Measurements from ENCODE around the gene DLL1.

The DLL1 gene

DNA sequence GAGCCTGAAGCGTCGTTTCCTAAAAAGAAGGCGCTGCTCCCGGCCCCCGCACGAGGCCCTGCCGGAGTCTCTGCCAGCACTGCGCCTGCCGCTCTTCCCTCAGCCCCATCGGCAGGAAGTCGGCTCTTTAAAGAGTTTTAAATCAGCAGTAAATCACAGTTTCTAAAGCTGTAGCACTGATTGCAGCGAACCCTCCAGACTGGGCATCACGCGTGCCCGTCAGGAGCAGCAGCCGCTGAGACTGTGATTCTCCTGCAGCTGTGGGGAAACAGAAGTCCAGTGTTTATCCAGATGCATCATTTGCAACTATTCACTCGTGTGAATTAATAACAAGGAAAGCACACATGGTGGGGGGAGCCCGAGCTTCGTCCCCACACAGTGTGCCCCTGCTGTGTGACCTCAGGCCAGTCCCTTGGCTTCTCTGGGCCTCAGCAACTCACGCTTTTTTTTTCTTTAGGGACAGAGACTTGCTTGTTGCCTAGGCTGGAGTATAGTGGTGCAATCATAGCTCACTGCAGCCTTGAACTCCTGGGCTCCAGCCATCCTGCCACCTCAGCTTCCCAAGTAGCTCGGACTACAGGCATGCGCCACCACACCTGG, 28.3 kb downstream of the DLL1 start:
- Histone ChIP-seq H3K9me3 (ENCODE audit: control insufficient read depth in 1 of 2, low read length in 2 of 2) (no peaks in the 10 kb centered on the region), H3K4me3 (ENCODE audit: low read depth in 1 of 2, low read length in 2 of 2) (no peak overlapping the region), H3K27ac (ENCODE audit: low read length) (no peak overlapping the region), H3K36me3 (ENCODE audit: control insufficient read depth in 1 of 2, insufficient read depth in 2 of 2, low read length in 2 of 2) (no peaks in the 10 kb centered on the region), H3K4me1 (ENCODE audit: control insufficient read depth in 1 of 2, insufficient read depth in 2 of 2, low read length in 2 of 2) (peaks cover 0 to 3% of the 10 kb centered on the region in 2 donors), H3K27me3 (ENCODE audit: low read depth, low read length) (no peaks in the 10 kb centered on the region)

DNA sequence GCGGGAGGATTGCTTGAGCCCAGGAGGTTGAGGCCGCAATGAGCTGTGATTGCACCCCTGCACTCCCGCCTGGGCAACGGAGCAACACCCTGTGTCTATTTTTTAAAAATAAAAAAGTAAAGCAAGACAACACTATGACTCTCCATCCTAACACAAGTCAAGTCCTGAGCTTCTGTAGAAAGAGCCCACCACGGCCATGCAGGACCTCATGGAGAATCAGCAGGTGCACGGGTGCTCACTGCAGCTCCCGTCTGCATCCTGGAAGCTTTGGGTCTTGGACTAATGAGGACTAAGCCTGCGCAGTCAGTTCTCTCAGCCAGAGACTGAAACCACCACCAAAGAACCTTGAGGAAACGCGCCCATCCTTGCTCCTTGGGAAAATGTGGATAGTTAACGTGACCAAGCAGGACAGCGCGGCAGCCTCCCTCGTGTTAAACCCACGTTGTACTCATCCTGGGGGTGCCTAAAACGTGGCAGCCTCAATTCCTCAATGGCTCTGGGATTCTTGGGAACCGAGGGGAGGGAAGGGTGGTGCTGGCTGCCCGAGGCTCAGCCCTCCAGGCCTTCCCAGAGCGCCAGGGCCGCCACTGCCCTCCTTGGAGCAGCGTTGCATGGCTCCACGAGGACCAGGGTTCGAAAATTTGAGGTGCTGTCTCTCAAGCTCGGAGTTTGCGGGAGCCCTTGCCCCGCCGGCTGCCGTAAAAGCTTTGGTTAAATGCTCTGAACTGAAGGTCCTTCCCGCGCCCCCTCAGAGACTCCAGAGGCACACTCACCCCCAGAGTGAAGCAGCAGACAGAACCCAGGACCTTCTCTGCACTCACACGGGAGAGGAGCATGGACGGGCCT, 29.0 kb downstream of the DLL1 start:
- Histone ChIP-seq H3K4me1 (ENCODE audit: control insufficient read depth in 1 of 2, insufficient read depth in 2 of 2, low read length in 2 of 2) (peaks cover 0 to 3% of the 10 kb centered on the region in 2 donors), H3K4me3 (ENCODE audit: low read depth in 1 of 2, low read length in 2 of 2) (no peak overlapping the region), H3K9me3 (ENCODE audit: control insufficient read depth in 1 of 2, low read length in 2 of 2) (no peaks in the 10 kb centered on the region), H3K36me3 (ENCODE audit: control insufficient read depth in 1 of 2, insufficient read depth in 2 of 2, low read length in 2 of 2) (no peaks in the 10 kb centered on the region), H3K27me3 (ENCODE audit: low read depth, low read length) (no peaks in the 10 kb centered on the region), H3K27ac (ENCODE audit: low read length) (no peak overlapping the region)

DNA sequence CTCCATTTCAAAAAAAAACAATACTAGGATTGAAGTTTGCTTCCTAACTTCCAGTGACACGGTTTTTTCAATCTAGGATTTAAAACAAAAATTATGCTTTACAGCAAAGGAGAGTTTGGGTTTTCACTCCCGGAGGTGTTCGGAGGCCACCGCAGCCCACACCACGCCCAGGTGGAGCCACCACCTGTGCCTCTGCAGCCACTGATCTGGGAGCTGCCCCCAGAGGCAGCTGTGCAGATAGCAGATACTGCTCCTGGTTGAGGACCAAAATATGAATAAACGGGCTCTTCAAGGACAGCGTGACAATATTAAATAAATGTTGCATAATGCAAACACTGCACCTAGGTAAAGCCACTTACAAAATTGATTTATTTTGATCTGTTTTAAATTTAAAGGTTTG, 30.2 kb downstream of the DLL1 start:
- H3K4me1 ChIP-seq (ENCODE audit: control insufficient read depth in 1 of 2, insufficient read depth in 2 of 2, low read length in 2 of 2): no peaks in the 10 kb centered on the region
- H3K27ac ChIP-seq (ENCODE audit: low read length): no peak overlapping the region
- no peaks in the 10 kb centered on the region for H3K27me3 ChIP-seq (ENCODE audit: low read depth, low read length)
- no peaks in the 10 kb centered on the region for H3K9me3 ChIP-seq (ENCODE audit: control insufficient read depth in 1 of 2, low read length in 2 of 2)
- H3K4me3 ChIP-seq (ENCODE audit: low read depth in 1 of 2, low read length in 2 of 2): no peak overlapping the region
- no peaks in the 10 kb centered on the region for H3K36me3 ChIP-seq (ENCODE audit: control insufficient read depth in 1 of 2, insufficient read depth in 2 of 2, low read length in 2 of 2)

DNA sequence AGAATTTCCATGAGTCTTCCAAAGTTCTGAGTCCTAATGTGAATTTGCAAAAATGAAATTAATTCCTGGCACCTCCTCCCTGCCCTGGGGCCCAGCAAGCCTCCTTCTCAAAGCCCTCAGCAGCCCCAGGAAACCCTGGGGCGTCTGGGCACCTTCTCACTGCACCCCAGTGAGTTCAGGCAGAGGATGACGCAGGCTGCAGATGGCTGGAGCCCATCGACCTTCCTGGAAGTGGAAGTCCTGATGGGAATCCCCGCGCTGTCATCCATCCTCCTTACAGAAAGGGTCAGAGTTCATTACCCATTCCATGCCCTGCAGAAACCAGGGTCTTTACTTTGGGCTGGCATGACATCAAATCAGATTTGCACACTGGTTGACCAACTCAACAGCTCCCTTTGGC, 31.6 kb downstream of the DLL1 start:
- Histone ChIP-seq H3K27ac (ENCODE audit: low read length) (no peak overlapping the region), H3K9me3 (ENCODE audit: control insufficient read depth in 1 of 2, low read length in 2 of 2) (no peaks in the 10 kb centered on the region), H3K36me3 (ENCODE audit: control insufficient read depth in 1 of 2, insufficient read depth in 2 of 2, low read length in 2 of 2) (no peaks in the 10 kb centered on the region), H3K4me1 (ENCODE audit: control insufficient read depth in 1 of 2, insufficient read depth in 2 of 2, low read length in 2 of 2) (no peaks in the 10 kb centered on the region), H3K27me3 (ENCODE audit: low read depth, low read length) (no peaks in the 10 kb centered on the region), H3K4me3 (ENCODE audit: low read depth in 1 of 2, low read length in 2 of 2) (no peak overlapping the region)

DNA sequence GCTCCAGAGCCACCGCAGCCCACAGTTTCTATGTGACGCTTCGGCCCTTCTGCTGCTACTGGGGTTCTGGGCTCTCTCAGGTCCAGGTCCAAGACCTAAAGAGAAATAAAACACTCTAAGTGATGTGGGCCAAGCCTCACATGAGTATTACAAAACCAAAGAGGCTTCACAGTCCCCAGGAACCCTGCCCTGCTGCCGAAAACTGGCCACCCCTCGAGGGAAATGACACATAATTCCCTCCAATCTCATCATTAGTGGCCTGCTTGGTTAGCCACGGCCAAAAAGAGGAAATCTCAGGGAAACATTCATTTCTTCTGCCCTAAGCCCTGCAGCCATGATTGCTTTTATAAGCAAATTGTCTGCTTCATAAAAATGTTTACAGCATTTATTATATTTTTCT, 32.5 kb downstream of the DLL1 start:
- Histone ChIP-seq H3K4me3 (ENCODE audit: low read depth in 1 of 2, low read length in 2 of 2) (no peak overlapping the region), H3K9me3 (ENCODE audit: control insufficient read depth in 1 of 2, low read length in 2 of 2) (no peaks in the 10 kb centered on the region), H3K27ac (ENCODE audit: low read length) (no peak overlapping the region), H3K27me3 (ENCODE audit: low read depth, low read length) (no peaks in the 10 kb centered on the region), H3K4me1 (ENCODE audit: control insufficient read depth in 1 of 2, insufficient read depth in 2 of 2, low read length in 2 of 2) (no peaks in the 10 kb centered on the region), H3K36me3 (ENCODE audit: control insufficient read depth in 1 of 2, insufficient read depth in 2 of 2, low read length in 2 of 2) (no peaks in the 10 kb centered on the region)

DNA sequence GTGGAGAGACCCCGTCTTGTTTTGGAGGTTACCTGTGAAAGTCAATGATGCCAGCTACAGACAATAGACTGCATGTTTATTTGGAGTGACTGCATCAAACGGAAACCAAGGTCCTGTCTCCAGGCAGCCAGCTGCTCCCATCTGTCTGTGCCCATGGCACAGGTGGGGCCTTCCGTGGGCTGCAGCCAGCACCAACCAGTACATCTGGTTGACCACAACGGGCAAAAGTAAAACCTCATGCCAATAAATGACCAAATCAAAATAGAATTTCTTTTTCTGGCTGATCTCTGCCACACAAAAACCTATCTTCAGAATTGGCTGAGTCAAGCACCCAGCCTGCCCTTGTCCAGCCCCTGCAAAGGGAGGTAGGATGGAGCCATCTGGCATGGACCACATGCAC, 33.5 kb downstream of the DLL1 start:
- no peaks in the 10 kb centered on the region for H3K36me3 ChIP-seq (ENCODE audit: control insufficient read depth in 1 of 2, insufficient read depth in 2 of 2, low read length in 2 of 2)
- no peak overlapping the region for H3K27ac ChIP-seq (ENCODE audit: low read length)
- H3K27me3 ChIP-seq (ENCODE audit: low read depth, low read length): no peaks in the 10 kb centered on the region
- H3K4me3 ChIP-seq (ENCODE audit: low read depth in 1 of 2, low read length in 2 of 2): no peak overlapping the region
- no peaks in the 10 kb centered on the region for H3K9me3 ChIP-seq (ENCODE audit: control insufficient read depth in 1 of 2, low read length in 2 of 2)
- no peaks in the 10 kb centered on the region for H3K4me1 ChIP-seq (ENCODE audit: control insufficient read depth in 1 of 2, insufficient read depth in 2 of 2, low read length in 2 of 2)

DNA sequence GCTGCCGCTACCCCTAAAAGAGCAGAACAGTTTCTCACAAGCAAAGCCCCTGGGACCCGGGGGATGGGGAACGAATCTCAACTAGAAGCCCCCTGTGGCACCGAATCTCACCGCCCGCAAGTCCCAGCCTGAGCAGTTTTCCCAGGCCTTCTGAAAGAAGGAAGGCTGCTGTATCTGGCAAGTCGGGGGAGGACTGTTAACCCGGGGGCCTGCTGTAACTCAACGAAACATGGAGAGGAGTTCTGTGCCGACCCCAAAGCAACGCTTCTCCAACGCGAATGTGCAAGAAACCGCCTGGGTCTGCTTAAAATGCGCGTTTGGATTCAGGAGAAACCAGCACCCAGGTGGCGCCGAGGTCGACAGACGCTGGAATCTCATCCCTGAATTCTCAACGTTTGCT, 34.2 kb downstream of the DLL1 start:
- no peaks in the 10 kb centered on the region for H3K36me3 ChIP-seq (ENCODE audit: control insufficient read depth in 1 of 2, insufficient read depth in 2 of 2, low read length in 2 of 2)
- H3K27me3 ChIP-seq (ENCODE audit: low read depth, low read length): no peaks in the 10 kb centered on the region

DNA sequence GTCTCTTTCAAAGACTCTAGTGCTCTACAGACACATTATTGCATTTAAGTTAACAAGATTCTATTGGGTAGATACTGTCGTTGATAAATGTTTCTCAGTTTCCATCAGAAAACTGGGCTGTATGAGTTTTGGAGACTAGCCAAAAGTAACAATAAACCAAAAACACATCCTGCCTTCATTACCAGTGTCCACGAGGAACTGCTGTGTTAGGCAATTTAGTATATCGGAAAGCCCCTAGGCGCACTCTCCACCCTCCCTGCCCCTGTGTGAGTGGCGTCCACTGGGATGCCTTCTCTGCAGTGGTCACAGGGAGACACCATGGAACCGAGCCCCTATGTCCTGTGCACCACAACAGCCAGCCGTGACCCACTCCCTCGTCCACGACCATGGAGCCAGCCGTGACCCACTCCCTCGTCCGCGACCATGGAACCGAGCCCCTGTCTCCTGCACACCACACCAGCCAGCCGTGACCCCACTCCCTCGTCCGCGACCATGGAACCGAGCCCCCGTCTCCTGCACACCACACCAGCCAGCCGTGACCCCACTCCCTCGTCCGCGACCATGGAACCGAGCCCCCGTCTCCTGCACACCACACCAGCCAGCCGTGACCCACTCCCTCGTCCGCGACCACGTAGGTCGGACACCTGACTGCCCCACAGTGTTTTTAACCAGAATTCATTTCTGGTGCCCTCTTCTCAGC, 35.3 kb downstream of the DLL1 start:
- no peak overlapping the region for H3K4me3 ChIP-seq (ENCODE audit: low read depth in 1 of 2, low read length in 2 of 2)
- H3K27ac ChIP-seq (ENCODE audit: low read length): no peak overlapping the region
- no peaks in the 10 kb centered on the region for H3K9me3 ChIP-seq (ENCODE audit: control insufficient read depth in 1 of 2, low read length in 2 of 2)
- no peaks in the 10 kb centered on the region for H3K27me3 ChIP-seq (ENCODE audit: low read depth, low read length)
- no peaks in the 10 kb centered on the region for H3K4me1 ChIP-seq (ENCODE audit: control insufficient read depth in 1 of 2, insufficient read depth in 2 of 2, low read length in 2 of 2)
- no peaks in the 10 kb centered on the region for H3K36me3 ChIP-seq (ENCODE audit: control insufficient read depth in 1 of 2, insufficient read depth in 2 of 2, low read length in 2 of 2)

More for the DNA sequence above, 34.2 kb downstream of the DLL1 start:
- Histone ChIP-seq H3K9me3 (ENCODE audit: control insufficient read depth in 1 of 2, low read length in 2 of 2) (no peaks in the 10 kb centered on the region), H3K4me1 (ENCODE audit: control insufficient read depth in 1 of 2, insufficient read depth in 2 of 2, low read length in 2 of 2) (no peaks in the 10 kb centered on the region), H3K4me3 (ENCODE audit: low read depth in 1 of 2, low read length in 2 of 2) (no peak overlapping the region), H3K27ac (ENCODE audit: low read length) (no peak overlapping the region)

DNA sequence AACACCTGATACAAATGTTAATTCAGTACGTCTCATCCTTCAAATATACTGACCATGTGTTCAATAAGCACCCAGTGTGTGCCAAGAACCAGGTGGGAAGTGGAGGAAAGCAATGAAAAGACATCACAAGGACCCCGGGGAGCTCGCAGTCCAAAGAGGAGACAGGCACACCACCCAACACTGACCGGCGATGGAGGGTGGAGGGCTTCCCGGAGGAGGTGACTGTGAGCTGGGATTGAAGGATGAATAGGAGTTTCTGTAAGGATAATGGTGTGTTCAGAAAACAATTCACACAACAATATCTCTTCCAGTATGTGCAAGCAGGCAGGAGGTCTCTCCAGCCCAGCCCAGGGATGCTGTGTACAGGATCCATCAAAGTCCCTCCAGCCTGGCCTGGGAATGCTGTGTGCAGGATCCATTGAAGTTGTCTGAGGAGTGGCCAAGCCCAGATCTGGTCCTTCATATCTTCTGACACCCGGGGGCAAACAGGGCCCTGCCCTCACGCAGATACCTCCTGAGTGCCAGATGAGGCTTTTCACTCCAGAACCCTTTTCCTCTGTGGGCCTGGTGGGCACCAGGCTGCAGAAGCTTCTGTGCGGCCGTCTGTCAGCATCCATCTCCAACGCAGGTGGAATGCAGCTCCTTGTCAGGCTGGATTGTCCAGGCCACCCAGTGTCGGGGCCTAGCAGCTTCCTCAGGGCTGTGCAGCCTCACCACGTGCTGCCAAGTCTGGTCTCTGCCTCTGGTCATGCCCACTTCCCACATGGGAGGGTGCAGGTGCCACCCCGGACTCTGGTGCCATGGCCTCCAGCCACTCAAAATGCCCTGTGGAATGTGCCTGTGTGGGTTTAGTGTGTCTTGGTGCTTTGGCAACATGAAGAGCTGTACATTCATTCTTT, 36.3 kb downstream of the DLL1 start:
- H3K4me1 ChIP-seq (ENCODE audit: control insufficient read depth in 1 of 2, insufficient read depth in 2 of 2, low read length in 2 of 2): no peaks in the 10 kb centered on the region
- no peaks in the 10 kb centered on the region for H3K27me3 ChIP-seq (ENCODE audit: low read depth, low read length)
- H3K4me3 ChIP-seq (ENCODE audit: low read depth in 1 of 2, low read length in 2 of 2): no peak overlapping the region
- no peaks in the 10 kb centered on the region for H3K36me3 ChIP-seq (ENCODE audit: control insufficient read depth in 1 of 2, insufficient read depth in 2 of 2, low read length in 2 of 2)
- no peak overlapping the region for H3K27ac ChIP-seq (ENCODE audit: low read length)
- H3K9me3 ChIP-seq (ENCODE audit: control insufficient read depth in 1 of 2, low read length in 2 of 2): no peaks in the 10 kb centered on the region

DNA sequence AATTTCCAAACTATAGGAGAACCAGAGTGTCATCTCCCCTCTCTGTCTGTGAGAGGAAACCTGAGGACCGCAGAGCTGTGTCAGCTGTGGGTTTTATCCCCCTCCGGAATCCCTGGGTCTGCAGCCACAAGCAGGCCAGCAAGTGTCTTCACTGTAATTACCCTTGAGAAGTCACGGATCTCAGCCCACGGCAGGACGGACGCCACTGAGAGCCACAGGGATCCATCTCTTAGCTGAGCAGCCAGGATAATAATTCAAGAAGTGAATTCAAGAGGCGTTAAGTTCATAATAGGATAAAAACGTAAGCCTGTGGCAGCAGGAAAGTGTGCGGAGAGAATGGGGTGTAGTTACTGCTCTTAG, 37.0 kb downstream of the DLL1 start:
- no peaks in the 10 kb centered on the region for H3K4me1 ChIP-seq (ENCODE audit: control insufficient read depth in 1 of 2, insufficient read depth in 2 of 2, low read length in 2 of 2)
- no peak overlapping the region for H3K4me3 ChIP-seq (ENCODE audit: low read depth in 1 of 2, low read length in 2 of 2)
- no peak overlapping the region for H3K27ac ChIP-seq (ENCODE audit: low read length)
- no peaks in the 10 kb centered on the region for H3K36me3 ChIP-seq (ENCODE audit: control insufficient read depth in 1 of 2, insufficient read depth in 2 of 2, low read length in 2 of 2)
- no peaks in the 10 kb centered on the region for H3K9me3 ChIP-seq (ENCODE audit: control insufficient read depth in 1 of 2, low read length in 2 of 2)
- H3K27me3 ChIP-seq (ENCODE audit: low read depth, low read length): no peaks in the 10 kb centered on the region
